HG03342 (cell line): ENCODE results near the gene MRPL44.

ENCODE experiments used
- ATAC-seq: cut with Tn5 transposase; IDR thresholded peaks from one replicate; pipeline ENCODE4 v1.9.1; 2021; ENCODE audit warnings: mild to moderate bottlenecking, moderate library complexity; ENCODE audit not compliant: unreplicated experiment

MRPL44 gene

GRCh38 chr2:223957092-223957851 is at the start of gene MRPL44:
Gene MRPL44, plus strand, starts transcription at chr2:223957463. Its CDS starts 10 bp downstream, at chr2:223957473.
- ATAC-seq: peak; percentile 89

- no peak for ATAC-seq
Observed at GRCh38 chr2:223908304-223908998, 48.8 kb upstream of the MRPL44 start.

GRCh38 chr2:223909001-223909741 is 48.1 kb upstream of the MRPL44 start:
- no peak for ATAC-seq

- no peak for ATAC-seq
Observed at GRCh38 chr2:223914324-223914723, 42.9 kb upstream of the MRPL44 start.

GRCh38 chr2:223915071-223915470 is 42.2 kb upstream of the MRPL44 start:
- ATAC-seq: no peak

GRCh38 chr2:223916181-223916920 is 40.9 kb upstream of the MRPL44 start:
- no peak for ATAC-seq

- ATAC-seq: no peak
Observed at GRCh38 chr2:223918671-223919134, 38.6 kb upstream of the MRPL44 start.

- ATAC-seq: no peak
Observed at GRCh38 chr2:223920109-223920508, 37.2 kb upstream of the MRPL44 start.

GRCh38 chr2:223921204-223921603 is 36.1 kb upstream of the MRPL44 start:
- ATAC-seq: no peak

- ATAC-seq: no peak
Observed at GRCh38 chr2:223922308-223922707, 35.0 kb upstream of the MRPL44 start.

GRCh38 chr2:223923976-223924375 is 33.3 kb upstream of the MRPL44 start:
- no peak for ATAC-seq

- ATAC-seq: no peak
Observed at GRCh38 chr2:223925106-223925505, 32.2 kb upstream of the MRPL44 start.

- no peak for ATAC-seq
Observed at GRCh38 chr2:223928113-223929006, 28.9 kb upstream of the MRPL44 start.

GRCh38 chr2:223929571-223930102 is 27.6 kb upstream of the MRPL44 start:
- no peak for ATAC-seq

GRCh38 chr2:223930103-223930976 is 26.9 kb upstream of the MRPL44 start:
- ATAC-seq: no peak

GRCh38 chr2:223932816-223933800 is 24.2 kb upstream of the MRPL44 start:
- ATAC-seq: no peak

GRCh38 chr2:223934870-223935269 is 22.4 kb upstream of the MRPL44 start:
- no peak for ATAC-seq
